Chondrocyte (in vitro differentiated cells): ENCODE data around the gene SLC49A4. TPM values are rescaled to one million over a fixed set of nuclear protein-coding genes. Genes with fewer than 3 reads are reported as not detected.

Source experiments
- DNase-seq: peaks from one replicate; pipeline ENCODE4 v3.0.0; 2021; ENCODE audit warnings: mixed read lengths, low spot score
- H3K27ac Mint-ChIP-seq: one replicate; pipeline ENCODE4 v1.8.0; 2021; ENCODE audit warnings: mild to moderate bottlenecking, moderate library complexity, mixed read lengths; ENCODE audit not compliant: unreplicated experiment
- H3K27me3 Mint-ChIP-seq: 2 replicates; pipeline ENCODE4 v1.8.0; 2021; ENCODE audit warnings: low read depth, mixed read lengths
- H3K36me3 Mint-ChIP-seq: 2 replicates; pipeline ENCODE4 v1.8.0; 2021; ENCODE audit warnings: low read depth, mixed read lengths
- H3K4me1 Mint-ChIP-seq: 2 replicates; pipeline ENCODE4 v1.8.0; 2021; ENCODE audit warnings: low read depth, mild to moderate bottlenecking, mixed read lengths
- H3K4me3 Mint-ChIP-seq: one replicate; pipeline ENCODE4 v1.8.0; 2021; ENCODE audit warnings: mild to moderate bottlenecking, moderate library complexity, mixed read lengths; ENCODE audit not compliant: unreplicated experiment
- H3K9me3 Mint-ChIP-seq: 2 replicates; pipeline ENCODE4 v1.8.0; 2021; ENCODE audit warnings: low read depth, mixed read lengths
- CTCF ChIP-seq: fragments of 200-600 bp; sonication (generic); IDR thresholded peaks from 2 replicates; pipeline ENCODE4 v1.5.0; 2021; ENCODE audit warnings: antibody characterized with exemption, mild to moderate bottlenecking, moderate library complexity
- total RNA-seq: library from RNA; stranded (reverse); gene quantifications from 3 replicates; pipeline ENCODE4 v1.2.1, GENCODE V29; 2021

Gene SLC49A4
- total RNA-seq, 1 donor from 2014 or later, result 15.1 TPM

- Mint-ChIP-seq H3K27ac (no peak overlapping the region), H3K9me3 (no peaks in the 10 kb centered on the region), H3K36me3 (peaks cover 21% of the 10 kb centered on the region), H3K27me3 (peaks cover 7% of the 10 kb centered on the region), H3K4me1 (no peaks in the 10 kb centered on the region), H3K4me3 (no peak overlapping the region)
- no peak for TF ChIP-seq CTCF
- DNase-seq, result no peak
Measured at GRCh38 chr3:122915300-122916055, 120.6 kb downstream of the SLC49A4 start.

GRCh38 chr3:122916084-122916483, 121.2 kb downstream of the SLC49A4 start:
- Mint-ChIP-seq H3K4me1 (no peaks in the 10 kb centered on the region), H3K27me3 (peaks cover 11% of the 10 kb centered on the region), H3K27ac (no peak overlapping the region), H3K36me3 (peaks cover 18% of the 10 kb centered on the region), H3K9me3 (no peaks in the 10 kb centered on the region), H3K4me3 (no peak overlapping the region)
- TF ChIP-seq CTCF, result no peak
- DNase-seq, result no peak

- no peaks in the 10 kb centered on the region for H3K9me3 Mint-ChIP-seq
- DNase-seq, result no peak
- peaks cover 16% of the 10 kb centered on the region for H3K36me3 Mint-ChIP-seq
- H3K27ac Mint-ChIP-seq, result no peak overlapping the region
- no peak for TF ChIP-seq CTCF
- no peaks in the 10 kb centered on the region for H3K4me1 Mint-ChIP-seq
- no peak overlapping the region for H3K4me3 Mint-ChIP-seq
- peaks cover 15% of the 10 kb centered on the region for H3K27me3 Mint-ChIP-seq
Measured at GRCh38 chr3:122916580-122916979, 121.7 kb downstream of the SLC49A4 start.

GRCh38 chr3:122917412-122917811, 122.5 kb downstream of the SLC49A4 start:
- no peak overlapping the region for H3K27ac Mint-ChIP-seq
- TF ChIP-seq CTCF, result no peak
- DNase-seq, result no peak
- peaks cover 16% of the 10 kb centered on the region for H3K36me3 Mint-ChIP-seq
- H3K9me3 Mint-ChIP-seq, result no peaks in the 10 kb centered on the region
- no peaks in the 10 kb centered on the region for H3K4me1 Mint-ChIP-seq
- no peak overlapping the region for H3K4me3 Mint-ChIP-seq
- peaks cover 16% of the 10 kb centered on the region for H3K27me3 Mint-ChIP-seq

- Mint-ChIP-seq H3K4me3 (no peak overlapping the region), H3K27me3 (peaks cover 20% of the 10 kb centered on the region), H3K4me1 (no peaks in the 10 kb centered on the region), H3K27ac (no peak overlapping the region), H3K9me3 (no peaks in the 10 kb centered on the region), H3K36me3 (peaks cover 16% of the 10 kb centered on the region)
- DNase-seq, result no peak
- TF ChIP-seq CTCF, result no peak
Measured at GRCh38 chr3:122918576-122919290, 123.9 kb downstream of the SLC49A4 start.
